Forelimb muscle (tissue), 1 donor: ENCODE data around the gene ELAPOR1. TPM values are rescaled to one million over a fixed set of nuclear protein-coding genes. Genes with fewer than 3 reads are reported as not detected.

ENCODE experiments used
- DNase-seq: peaks from one replicate; pipeline ENCODE4 v3.0.0-alpha.2; 2013; ENCODE audit warnings: low read depth
- polyA plus RNA-seq: library from polyadenylated mRNA; unstranded; fragments of 120-200 nt; gene quantifications from one replicate; pipeline ENCODE4 v1.2.1, GENCODE V29; 2013; ENCODE audit not compliant: insufficient read length

The ELAPOR1 gene
- polyA plus RNA-seq, 1 donor: 0.40 TPM

DNA sequence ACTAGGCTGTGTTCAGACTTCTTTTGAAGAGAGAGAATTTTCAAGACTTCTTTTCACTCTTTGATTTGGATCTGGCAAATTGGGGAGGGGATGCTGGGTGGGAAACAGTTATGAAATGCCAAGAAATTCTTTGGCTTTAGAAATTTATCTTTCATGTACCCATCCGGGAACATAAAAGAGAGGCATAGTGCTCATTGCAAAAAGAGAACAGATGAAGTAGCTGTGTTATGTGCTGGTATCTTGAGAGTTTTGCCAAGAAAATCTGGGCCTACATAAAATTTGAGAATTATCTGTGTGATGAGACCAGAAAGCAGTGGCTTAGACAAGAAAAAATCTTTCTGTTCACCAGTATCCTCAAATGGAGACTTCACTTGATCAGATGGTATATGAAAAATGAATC, 19.0 kb upstream of the ELAPOR1 start:
- no peak for DNase-seq

DNA sequence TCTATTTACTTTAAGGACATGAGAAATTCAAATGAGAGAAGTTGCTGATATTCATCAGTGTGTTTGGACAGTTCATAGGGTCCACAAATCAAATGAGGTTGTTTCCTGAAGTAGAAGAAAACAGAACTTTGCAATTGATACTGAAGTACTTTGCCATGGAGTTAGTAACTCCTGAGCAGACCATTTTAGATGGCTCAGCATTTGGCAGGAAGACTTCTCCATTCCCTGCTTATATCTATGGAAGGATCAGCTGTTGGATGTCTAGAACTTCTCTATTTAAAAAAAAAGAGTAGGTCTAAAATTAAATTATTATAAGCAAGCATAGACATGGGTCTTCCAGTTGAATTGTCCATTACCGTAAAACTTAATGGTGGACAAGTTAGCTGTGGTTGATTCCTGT, 18.3 kb upstream of the ELAPOR1 start:
- no peak for DNase-seq

DNA sequence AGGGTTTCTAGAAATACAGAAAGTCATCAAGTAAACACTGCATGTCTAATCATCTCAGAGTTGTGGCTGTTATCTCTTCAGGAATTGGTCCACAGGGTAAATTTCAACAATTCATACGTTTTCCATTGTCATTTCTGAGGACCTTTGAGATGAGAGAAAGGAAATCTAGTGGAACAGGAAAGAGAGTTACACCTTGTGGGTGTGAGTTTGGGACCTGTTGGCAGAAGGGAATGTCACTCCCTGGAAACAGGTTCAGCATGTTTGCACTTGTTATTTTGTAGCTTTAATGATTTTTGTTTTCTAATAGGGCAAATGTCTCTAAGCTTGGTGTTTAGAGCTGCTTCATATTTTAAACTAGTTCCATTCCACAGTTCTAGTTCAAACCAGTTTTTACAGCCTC, 17.8 kb upstream of the ELAPOR1 start:
- DNase-seq: no peak

DNA sequence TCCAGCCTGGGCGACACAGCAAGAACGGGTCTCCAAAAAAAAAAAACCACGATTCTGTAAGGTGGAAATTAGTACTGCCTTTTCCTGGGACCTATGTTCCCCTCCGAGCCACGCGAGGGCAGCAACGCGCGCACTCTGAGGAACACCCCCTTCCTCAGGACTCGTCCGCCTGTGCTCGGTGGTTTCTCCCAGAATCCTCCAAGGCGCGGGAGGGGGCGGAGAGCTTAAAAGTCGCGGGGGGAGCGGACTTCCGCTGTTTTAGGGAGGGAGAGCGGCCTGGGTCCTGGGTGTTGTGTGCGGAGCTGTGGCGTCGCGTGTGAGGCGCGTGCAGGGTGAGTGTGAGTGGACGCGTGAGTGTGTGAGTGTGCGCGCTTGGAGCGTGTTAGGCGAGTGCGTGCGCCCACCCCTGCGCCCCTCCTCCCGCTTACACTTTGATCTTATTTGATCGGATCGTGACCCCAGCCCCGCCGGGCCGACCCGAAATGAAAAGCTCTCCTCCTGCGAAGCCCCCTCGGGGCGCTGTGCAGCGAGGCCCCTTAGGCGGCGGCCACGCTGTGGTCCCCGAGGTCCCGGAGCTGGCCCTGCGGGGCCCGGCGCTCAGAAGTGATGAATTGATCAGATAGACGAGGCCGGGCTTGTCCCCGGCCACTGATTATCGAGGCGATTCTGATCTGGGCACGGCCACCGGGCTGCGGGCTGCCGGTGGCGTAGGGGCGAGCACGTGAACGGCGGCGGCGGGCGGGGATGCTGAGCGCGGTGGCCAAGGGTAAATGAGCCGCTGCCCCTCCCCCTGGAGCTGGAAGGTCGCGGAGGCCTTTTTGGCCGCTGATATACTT, 13.8 kb upstream of the ELAPOR1 start:
- DNase-seq: peak; percentile 90

DNA sequence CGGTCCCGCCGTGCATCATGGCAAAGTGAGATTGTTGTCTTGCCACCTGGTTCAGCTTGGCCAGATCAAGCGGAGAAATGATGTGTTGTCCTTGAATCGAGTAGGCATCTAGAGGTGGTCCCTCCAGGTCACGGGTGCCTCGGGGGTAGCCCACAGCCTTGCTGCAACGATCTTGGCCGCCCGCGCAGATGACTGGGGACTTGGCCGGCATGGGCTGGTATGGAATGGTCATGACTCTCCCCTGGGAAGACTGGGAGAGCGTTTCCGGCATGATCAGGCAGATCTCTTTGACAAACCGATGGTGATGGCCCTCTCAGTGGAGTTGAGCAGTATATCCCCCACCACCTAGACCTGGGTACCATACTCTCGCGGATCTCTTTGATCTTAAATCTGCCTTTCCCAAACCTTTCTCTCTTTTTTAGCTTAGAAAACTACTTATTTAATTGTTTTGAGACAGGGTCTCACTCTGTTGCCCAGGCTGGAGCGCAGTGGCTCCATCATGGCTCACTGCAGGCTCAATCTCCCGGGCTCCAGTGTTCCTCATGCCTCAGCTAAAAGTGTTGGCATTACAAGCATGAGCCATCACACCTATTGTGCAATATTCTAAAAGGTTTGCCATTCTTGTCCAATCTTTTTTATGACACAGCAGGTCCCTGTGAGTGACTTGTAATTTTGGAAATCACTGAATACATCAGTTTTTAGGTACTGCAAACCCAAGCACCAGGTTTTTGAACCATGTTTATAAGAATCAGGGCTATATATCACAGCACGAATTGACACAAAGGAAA, 9.4 kb upstream of the ELAPOR1 start:
- no peak for DNase-seq

DNA sequence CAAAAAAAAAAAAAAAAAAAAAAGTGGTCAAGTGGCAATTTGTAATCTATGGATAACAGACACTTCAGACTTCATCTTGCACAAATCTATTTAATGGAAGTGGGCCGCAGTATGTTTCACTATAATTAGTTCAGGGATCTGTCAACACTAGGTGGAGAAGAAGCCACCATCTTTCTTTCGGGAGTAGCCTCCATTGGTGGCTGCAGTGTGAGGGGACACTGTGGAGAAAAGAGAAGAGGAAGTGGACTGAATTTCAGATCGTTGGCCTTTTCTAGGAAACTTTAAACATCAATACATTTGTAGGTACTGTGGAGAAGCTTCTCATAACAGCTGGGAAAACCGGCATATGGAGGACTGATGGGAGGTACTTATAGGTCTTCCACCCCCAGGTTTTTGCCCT, 8.0 kb upstream of the ELAPOR1 start:
- no peak for DNase-seq

DNA sequence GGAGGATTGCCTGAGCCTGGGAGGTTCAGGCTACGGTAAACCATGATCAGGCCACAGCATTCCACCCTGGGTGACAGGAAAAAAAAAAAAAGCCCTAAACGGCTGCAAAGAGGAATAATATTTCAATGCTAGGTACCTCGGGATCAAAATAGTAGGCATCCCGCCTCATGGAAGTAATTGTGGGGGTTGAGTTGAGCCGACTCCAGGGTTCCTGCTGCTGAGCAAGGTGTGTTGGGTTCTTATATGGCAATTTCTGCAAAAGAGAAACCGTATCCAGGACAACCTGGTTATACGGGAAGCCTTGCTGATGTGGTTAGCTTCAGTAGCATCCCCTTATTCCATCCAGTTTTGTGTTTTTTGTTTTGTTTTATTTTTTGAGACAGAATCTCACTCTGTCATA, 6.1 kb upstream of the ELAPOR1 start:
- no peak for DNase-seq

DNA sequence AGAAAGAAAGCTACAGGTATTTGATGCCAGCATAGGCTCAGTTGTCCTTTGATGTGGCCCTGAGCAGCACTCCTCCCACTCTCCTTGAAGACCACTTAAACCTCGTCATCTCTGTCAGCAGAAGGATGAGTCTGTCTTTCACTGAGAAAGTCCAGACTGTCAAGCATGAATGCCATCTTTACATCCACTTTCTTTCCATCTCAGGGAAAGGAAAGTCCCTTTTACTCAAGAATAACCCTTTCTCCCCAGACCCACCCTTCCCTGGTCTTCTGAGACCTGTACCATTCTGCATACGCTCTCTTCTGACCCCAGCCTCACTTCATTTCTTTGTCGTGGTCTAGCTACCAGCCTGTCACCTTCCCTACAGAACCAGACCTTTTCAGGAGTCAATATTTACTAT, 4.0 kb upstream of the ELAPOR1 start:
- no peak for DNase-seq

DNA sequence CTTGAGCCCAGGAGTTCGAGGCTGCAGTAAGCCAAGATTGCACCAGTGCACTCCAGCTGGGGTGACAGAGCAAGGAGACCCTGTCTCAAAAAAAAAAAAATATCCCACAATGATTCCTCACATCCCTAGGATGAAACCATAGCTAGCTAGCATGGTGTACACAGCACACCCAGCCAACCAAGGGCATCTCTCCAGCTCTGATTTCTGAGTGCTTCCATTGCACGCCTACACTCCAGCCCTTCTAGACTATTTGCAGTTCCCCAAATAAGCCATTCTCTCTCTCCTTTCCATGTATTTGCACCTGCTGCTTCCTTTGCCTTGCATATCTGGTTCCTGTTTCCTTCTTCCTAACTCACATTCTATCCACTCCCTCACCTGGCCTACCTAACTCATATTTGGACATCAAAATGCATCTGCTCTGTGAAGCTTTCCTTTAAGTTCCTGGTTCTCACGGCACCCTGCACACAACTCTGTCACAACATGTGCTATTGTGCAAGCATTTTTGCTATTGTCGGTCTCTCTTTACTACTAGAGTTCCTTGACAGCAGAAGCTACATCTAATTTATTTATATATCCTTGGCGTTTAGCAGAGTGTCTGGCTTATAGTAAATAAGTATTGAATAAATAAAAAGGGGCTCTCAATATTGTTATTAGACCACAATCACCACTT, 2.4 kb upstream of the ELAPOR1 start:
- DNase-seq: no peak

DNA sequence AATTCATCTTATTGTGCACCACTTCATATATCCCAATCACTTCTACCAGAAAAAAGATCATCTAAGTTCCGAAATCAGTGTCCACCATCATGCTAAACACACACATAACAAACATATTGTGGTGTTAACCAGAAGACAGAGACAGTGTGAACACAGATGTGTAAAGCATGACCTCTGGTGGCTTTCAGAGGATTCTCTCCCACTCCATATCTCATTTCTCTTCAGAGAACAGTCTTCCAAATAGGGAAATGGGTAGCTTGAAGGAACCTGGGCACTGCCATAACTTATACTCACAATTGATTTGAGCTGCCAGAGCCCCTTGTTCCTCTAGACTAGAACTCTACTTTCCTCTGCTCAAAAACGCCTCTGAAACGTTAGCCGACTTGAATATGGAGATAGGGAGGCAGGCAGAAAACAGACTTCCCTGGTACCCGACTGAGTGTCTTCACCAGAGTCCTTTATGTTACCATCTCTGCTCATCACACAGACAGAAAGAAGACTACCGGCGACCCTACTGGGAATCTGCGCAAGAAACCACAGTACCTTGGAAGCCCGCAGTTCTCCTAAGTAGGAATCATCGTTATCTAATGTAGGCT, 1.8 kb upstream of the ELAPOR1 start:
- DNase-seq: no peak

DNA sequence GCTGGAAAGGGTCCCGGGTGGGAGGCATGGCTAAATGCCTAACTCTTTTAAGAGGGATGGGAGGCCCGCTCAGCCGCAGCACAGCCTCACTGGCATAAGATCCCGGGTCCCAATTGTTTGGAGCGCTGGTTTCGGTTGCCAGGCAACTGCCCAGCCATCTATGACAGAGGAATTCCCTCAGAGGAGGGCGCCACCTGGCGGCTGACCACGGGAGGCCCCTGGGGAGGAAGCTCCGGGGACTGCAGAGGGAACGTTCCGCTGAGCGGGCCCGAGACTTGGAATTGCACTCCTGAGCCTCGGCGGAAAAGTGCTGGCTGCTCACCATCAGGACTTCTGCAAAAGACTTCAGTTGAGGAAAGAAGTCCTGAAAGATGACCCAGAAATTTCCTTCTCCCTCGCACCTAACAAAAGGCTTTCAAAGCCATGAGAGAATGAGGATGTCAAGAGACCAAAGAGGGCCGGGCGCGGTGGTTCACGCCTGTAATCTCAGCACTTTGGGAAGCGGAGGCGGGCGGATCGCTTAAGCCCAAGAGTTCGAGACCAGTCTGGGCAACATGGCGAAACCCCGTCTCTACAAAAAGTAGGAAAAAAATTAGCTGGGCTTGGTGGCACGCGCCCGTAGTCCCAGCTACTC, 1.1 kb upstream of the ELAPOR1 start:
- peak; percentile 40 for DNase-seq

DNA sequence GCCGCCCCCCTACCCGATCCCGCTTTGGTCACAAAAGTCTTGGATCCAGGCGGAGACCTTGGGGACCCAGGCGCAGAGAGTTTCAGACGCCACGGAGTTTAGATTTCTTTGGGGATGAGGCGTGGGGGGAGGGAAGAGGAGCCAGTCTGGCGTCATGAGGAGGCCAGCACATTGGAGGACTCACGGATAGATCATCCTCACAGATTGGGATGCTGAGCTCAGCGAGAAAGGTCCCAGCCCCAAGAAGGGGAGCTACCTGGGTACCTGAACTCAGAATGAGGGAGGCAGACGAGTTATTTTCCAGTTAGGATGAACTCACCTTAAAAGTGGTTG, 393 bp downstream of the ELAPOR1 start:
- no peak for DNase-seq

DNA sequence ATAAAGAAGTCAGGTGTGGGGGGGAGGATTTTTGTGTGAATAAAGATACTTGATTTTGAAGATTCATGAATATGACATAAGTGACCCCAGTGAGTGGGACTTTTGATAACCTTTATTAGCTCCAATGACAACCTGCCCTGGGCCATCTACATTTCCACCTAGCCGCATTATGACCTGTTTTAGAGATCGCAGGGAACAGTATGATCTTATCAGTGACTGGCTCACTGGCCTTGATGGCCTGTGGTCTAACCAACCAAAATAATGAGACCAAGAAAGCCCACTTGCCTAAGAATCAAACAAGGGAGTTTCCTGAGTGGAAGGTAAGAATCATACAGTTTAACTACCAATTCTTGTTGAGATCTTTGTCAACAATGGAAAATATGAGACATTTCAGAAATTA, 1.8 kb downstream of the ELAPOR1 start:
- DNase-seq: no peak

DNA sequence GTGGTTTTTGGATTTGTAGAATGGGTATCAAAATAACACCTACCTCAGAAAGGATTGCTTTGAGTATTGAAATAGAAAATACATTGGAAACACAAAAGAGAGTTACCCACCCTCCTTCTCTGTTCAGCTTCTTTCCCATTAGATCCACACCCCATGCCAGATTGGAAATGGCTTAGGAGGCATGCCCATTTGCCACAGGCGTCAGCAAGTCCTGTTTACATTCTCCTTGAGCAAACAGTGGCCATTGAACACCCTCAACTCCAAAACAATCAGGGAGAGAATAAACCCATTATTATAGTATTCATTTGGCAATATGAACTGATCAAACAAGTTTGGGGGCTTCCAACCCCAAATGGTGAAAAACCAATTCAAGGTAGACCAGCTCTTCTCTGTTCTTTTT, 2.4 kb downstream of the ELAPOR1 start:
- no peak for DNase-seq

DNA sequence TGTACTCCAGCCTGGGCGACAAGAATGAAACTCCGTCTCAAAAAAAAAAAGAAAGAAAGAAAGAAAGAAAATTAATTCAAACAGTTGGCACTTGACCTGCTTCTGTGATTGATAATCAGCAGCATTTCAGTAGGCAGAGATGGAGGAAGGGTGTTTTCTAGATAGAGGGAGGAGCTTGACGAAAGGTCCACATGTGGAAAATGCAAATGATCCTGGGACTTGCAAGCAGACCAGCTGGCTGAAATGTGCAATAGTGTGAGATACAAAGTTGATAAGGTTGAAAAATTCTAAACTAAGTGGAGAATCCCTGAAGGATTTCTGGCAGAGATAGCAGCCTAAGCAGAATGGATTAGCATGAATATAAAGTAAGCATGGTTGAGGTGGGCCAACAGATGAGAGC, 4.2 kb downstream of the ELAPOR1 start:
- DNase-seq: no peak

DNA sequence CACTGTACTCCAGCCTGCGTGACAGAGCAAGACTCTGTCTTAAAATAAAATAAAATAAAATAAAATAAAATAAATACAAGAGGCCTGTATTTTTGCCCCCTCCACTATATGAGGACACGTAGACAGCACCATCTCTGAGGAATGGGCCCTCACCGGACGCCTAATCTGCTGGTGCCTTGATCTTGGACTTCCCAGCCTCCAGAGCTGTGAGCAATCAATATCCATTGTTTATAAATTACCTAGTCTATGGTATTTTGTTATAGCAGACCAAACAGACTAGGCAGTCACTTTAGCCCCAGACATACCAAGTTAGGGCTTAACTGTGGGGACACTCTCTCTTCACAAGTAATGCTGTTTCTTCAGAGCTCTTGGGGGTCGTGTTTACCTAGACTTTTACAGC, 6.4 kb downstream of the ELAPOR1 start:
- DNase-seq: no peak

DNA sequence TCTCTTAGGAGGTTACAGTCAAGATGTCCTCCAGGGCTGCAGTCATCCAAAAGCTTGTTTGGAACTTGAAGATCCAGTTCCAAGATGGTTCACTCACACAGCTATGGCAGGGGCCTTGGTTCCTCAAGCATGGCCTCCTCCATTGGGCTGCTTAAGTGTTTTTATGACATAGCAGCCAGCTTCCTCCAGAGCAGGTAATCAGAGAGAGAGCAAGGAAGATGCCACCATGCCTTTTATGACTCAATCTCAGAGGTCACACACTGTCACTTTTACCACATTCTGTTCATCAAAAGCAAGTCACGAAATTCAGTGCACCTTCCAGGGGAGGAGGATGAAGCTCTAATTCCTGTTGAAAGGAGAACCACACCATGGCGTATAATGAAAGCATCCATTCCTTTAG, 17.1 kb downstream of the ELAPOR1 start:
- no peak for DNase-seq

DNA sequence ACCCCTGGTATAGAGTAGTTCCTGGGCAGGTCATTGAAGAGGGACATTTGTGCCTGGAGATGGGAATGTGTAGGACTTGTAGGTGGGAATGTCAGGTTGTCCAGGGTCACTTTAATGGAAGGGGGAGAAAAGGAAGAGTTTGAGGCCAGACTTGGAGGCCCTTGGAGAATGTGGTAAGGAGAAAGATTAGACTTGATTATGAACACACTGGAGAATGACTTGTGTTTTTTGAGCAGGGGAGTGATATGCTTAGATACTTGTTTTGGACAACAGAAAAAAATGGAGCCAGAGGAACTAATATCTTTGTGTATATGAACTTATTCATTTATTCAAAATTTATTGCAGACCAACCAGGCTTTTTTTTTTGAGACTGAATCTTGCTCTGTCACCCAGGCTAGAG, 17.9 kb downstream of the ELAPOR1 start:
- DNase-seq: no peak

DNA sequence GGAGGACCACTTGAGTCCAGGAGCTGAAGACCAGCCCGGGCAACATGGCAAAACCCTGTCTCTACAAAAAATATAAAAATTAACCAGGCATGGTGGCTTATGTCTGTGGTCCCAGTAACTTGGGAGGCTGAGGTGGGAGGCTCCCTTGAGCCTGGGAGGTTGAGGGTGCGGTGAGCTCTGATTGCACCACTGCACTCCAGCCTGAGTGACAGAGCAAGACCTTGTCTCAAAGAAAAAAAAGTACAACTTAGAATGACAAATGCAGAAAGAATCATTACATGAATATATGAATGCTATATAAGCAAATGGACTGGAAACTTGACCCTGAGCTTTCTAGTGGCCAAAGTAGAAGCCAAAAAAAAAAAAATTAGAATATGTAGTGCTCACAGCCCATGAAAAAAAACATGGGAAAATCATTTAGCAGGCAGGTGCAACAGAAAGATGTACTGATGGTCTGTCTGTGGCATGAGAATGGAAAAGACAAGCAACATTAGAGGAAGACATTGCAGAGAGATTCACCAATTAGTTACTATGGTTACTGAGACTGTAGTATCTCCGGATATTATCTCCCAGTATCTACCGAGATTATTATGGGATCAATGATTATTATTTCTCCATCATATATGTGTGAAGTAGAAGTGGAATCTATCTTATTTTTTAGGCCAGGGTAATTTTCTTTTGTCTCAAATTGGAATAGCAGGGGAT, 19.2 kb downstream of the ELAPOR1 start:
- DNase-seq: no peak

DNA sequence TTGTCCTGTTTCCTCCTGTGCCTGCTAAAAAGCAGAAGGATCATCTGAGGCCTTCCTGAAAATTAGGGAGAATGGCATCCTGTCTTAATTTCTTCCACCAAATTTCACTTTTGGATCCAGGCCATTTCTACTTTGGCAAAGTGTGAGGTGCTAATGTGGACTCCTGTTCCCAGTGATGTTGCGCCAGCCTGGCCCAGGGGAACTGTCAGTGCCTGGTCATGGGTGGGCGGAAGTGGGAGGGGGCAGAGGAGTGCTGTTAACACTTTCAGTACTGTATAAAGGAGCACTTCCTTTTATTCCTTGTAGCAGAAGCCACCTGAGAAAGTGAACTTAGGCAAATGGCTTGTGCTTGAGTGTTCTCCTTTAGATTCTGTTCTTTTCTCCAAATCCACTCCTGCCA, 19.9 kb downstream of the ELAPOR1 start:
- DNase-seq: no peak

DNA sequence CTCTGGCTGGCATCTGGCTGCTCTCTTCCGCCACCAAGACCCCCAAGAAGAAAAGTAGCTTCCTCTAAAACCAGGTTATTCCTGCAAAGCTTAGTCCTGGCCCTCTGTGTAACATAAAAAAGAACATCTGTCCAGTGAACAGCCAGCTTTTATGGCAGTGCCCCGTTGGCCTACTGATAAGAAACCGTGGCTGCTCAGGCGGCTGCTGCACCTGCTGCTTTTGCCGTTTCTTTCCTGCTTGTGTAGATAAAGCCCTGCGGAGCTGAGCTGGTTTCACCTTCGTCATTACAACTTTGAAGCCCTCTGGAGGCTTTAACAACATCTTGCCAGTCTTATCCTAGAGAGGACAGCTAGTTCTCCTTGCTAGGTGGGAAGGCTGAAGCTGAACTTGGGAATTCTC, 20.5 kb downstream of the ELAPOR1 start:
- DNase-seq: no peak
